Thyroid gland (tissue), 4 donors: ENCODE measurements around the gene PLIN1. TPM values are rescaled to one million over a fixed set of nuclear protein-coding genes. Genes with fewer than 3 reads are reported as not detected.

ENCODE experiments used
- DNase-seq, 2 donors: peaks; one replicate each; pipeline ENCODE4 v3.0.0-alpha.2; 2019
- H3K27ac ChIP-seq, 3 donors: fragments of 200-600 bp; sonication (generic); 1 replicate in 2 of 3; 2 replicates in 1 of 3; pipeline ENCODE4 v1.5.1; 2016 to 2019; ENCODE audit warnings: mild to moderate bottlenecking in 1 of 3, moderate library complexity in 1 of 3
- H3K27me3 ChIP-seq: fragments of 200-600 bp; sonication (generic); one replicate; pipeline ENCODE4 v1.5.1; 2019
- H3K36me3 ChIP-seq, 2 donors: fragments of 200-600 bp; sonication (generic); one replicate each; pipeline ENCODE4 v1.5.1; 2016 to 2019
- H3K4me1 ChIP-seq, 2 donors: fragments of 200-600 bp; sonication (generic); one replicate each; pipeline ENCODE4 v1.5.1; 2017 to 2019
- H3K4me3 ChIP-seq, 3 donors: fragments of 200-600 bp; sonication (generic); replicated peaks in 1 of 3; 1 replicate in 2 of 3; 2 replicates in 1 of 3; pipeline ENCODE4 v1.5.1; 2016; ENCODE audit warnings: mild to moderate bottlenecking in 1 of 3
- H3K9me3 ChIP-seq: fragments of 200-600 bp; sonication (generic); one replicate; pipeline ENCODE4 v1.5.1; 2017
- CTCF ChIP-seq, 6 experiments: fragments of 200-600 bp in 3 of 6; fragments of 450-650 bp in 3 of 6; sonication (generic) in 3 of 6; IDR thresholded peaks; one replicate each; pipeline ENCODE4 v1.5.1; 2016 to 2019; ENCODE audit warnings: antibody characterized with exemption in 6 of 6, mild to moderate bottlenecking in 2 of 6, inconsistent platforms in 1 of 6, moderate library complexity in 1 of 6
- POLR2A ChIP-seq, 2 donors: fragments of 450-650 bp; IDR thresholded peaks; one replicate each; pipeline ENCODE4 v1.6.1; 2017; ENCODE audit warnings: antibody characterized with exemption in 2 of 2, mild to moderate bottlenecking in 2 of 2, moderate library complexity in 1 of 2
- WGBS, 2 donors: methylation state at CpG; one replicate each; pipeline ENCODE4 v1.1.5; 2017; 5-methylcytosine and 5-hydroxymethylcytosine counted together
- intact Hi-C: fragments of 100-400 bp; cut with DNase I; formaldehyde crosslinking; loops from one replicate; pipeline ENCODE4 v1.15.1; 2023
- total RNA-seq, 4 donors: library from RNA; depleted of rRNA; stranded (reverse); fragments of >200 nt; gene quantifications; one replicate each; pipeline ENCODE4 v1.2.3, GENCODE V29; 2016

PLIN1 gene
- total RNA-seq, 4 donors from 2014 or later, result 3.3 to 9.9 (median 6.0) TPM

DNA sequence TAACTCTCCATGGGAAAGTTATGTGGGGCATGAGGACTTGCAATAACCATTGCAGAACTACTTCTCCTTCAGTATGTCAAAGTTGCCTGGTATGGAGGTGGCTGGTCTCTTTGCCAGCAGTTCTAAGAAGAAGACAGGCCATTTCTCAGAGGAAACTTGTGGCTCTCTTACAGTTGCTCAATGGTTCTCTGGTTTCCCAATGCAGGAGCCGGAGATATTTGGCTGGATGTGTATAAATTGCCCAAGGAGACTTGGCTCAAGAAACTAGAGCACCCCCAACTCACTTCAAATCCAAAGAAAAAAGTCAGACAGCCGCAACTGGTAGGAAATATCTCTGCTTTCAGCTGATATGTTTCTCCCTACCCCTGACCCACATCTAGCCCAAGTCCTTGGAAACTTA, 35.6 kb upstream of the PLIN1 start:
- Histone ChIP-seq H3K9me3 (no peaks in the 10 kb centered on the region), H3K27ac (no peak overlapping the region), H3K4me3 (no peak overlapping the region), H3K4me1 (peaks cover 0 to 3% of the 10 kb centered on the region in 2 donors), H3K27me3 (no peaks in the 10 kb centered on the region), H3K36me3 (no peaks in the 10 kb centered on the region)
- WGBS, 2 donors, result 78 to 88% methylated on average over 2 of the region's 2 CpGs
- DNase-seq, result no peak
- intact Hi-C loops, result no loop called here
- TF ChIP-seq POLR2A (IDR thresholded peaks at IDR 0.05), result no peak

- H3K36me3 ChIP-seq, result no peaks in the 10 kb centered on the region
- no peak overlapping the region for H3K27ac ChIP-seq
- DNase-seq, result no peak
- no peaks in the 10 kb centered on the region for H3K9me3 ChIP-seq
- TF ChIP-seq CTCF (IDR thresholded peaks at IDR 0.05), result no peak
- no peak for TF ChIP-seq POLR2A (IDR thresholded peaks at IDR 0.05)
- intact Hi-C loops, result no loop called here
- no peaks in the 10 kb centered on the region for H3K27me3 ChIP-seq
- no peaks in the 10 kb centered on the region for H3K4me1 ChIP-seq
- 82 to 83% methylated on average over 1 of the region's 1 CpG for WGBS, 2 donors
- no peak overlapping the region for H3K4me3 ChIP-seq
Observed at GRCh38 chr15:89707577-89707976, 28.4 kb upstream of the PLIN1 start.

DNA sequence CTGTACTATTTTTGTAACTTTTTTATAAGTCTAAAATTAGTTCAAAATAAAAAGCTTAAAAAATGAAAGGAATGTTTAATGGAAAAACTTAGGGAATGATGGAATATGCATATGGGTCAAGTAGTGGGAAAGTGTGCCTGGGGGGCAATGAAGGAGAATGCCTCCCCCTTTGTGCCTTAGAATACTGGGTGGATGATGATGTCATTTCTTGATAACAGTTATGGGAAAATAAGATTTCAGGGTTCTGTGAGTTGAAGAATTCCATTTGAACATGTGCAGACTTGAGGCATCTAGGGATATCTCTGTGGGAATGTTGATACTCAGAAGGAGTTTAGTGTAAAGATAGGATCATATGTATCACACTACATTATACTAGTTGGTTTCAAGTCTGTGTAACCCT, 25.2 kb upstream of the PLIN1 start:
- no peaks in the 10 kb centered on the region for H3K4me1 ChIP-seq
- H3K27ac ChIP-seq, result no peak overlapping the region
- intact Hi-C loops, result no loop called here
- no peak overlapping the region for H3K4me3 ChIP-seq
- H3K36me3 ChIP-seq, result no peaks in the 10 kb centered on the region
- no peak for TF ChIP-seq POLR2A (IDR thresholded peaks at IDR 0.05)
- no peak for TF ChIP-seq CTCF (IDR thresholded peaks at IDR 0.05)
- H3K9me3 ChIP-seq, result no peaks in the 10 kb centered on the region
- no peaks in the 10 kb centered on the region for H3K27me3 ChIP-seq
- no peak for DNase-seq

DNA sequence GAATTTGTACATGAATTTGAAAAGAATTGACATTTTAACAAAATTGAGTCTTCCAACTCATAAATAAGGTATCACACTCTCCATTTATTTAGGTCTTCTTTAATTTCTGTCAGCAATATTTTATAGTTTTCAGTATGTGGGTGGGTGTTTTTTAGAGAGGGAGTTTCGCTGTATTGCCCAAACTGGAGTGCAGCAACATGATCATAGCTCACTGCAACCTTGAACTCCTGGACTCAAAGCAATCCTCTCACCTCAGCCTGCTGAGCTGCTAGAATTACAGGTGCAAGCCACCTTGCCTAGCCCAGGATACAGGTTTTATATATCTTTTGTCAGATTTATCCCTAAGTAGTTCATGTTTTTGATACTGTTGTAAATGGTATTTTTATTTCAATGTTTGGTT, 16.0 kb upstream of the PLIN1 start:
- TF ChIP-seq POLR2A (IDR thresholded peaks at IDR 0.05) (no peak), CTCF (IDR thresholded peaks at IDR 0.05) (no peak)
- Histone ChIP-seq H3K36me3 (no peaks in the 10 kb centered on the region), H3K9me3 (no peaks in the 10 kb centered on the region), H3K27me3 (no peaks in the 10 kb centered on the region), H3K27ac (no peak overlapping the region), H3K4me1 (peaks cover 0 to 4% of the 10 kb centered on the region in 2 donors), H3K4me3 (no peak overlapping the region)
- WGBS, 2 donors, result 87 to 94% methylated on average over 1 of the region's 1 CpG
- intact Hi-C loops, result no loop called here
- DNase-seq, result no peak

DNA sequence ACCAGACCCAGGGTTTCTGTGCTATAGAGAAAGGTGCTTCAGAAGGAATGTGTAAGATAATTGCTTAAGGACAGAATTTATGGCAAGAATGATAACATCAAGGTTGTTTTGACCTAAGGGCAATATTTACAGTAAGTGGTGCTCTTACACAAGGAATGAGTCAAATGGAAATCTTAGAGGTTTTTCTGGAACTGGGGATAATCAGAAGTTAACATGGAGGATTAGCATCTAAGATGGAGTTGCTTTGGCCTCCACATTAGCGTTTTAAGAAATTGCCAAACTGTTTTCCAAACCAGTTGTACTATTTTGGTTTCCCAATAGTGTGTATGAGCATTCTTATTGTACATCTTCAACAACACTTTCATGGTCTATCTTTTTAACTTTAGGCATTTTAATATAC, 14.5 kb upstream of the PLIN1 start:
- H3K9me3 ChIP-seq, result no peaks in the 10 kb centered on the region
- no peak overlapping the region for H3K27ac ChIP-seq
- WGBS, 2 donors, result 86 to 95% methylated on average over 1 of the region's 1 CpG
- DNase-seq, result no peak
- no peak overlapping the region for H3K4me3 ChIP-seq
- intact Hi-C loops, result no loop called here
- peaks cover 9 to 13% of the 10 kb centered on the region in 2 donors for H3K4me1 ChIP-seq
- no peak for TF ChIP-seq CTCF (IDR thresholded peaks at IDR 0.05)
- TF ChIP-seq POLR2A (IDR thresholded peaks at IDR 0.05), result no peak
- H3K27me3 ChIP-seq, result no peaks in the 10 kb centered on the region
- H3K36me3 ChIP-seq, result no peaks in the 10 kb centered on the region

- no peaks in the 10 kb centered on the region for H3K36me3 ChIP-seq
- TF ChIP-seq POLR2A (IDR thresholded peaks at IDR 0.05), result no peak
- TF ChIP-seq CTCF (IDR thresholded peaks at IDR 0.05), result no peak
- H3K27ac ChIP-seq, result no peak overlapping the region
- H3K4me3 ChIP-seq, result no peak overlapping the region
- intact Hi-C loops, result no loop called here
- H3K9me3 ChIP-seq, result no peaks in the 10 kb centered on the region
- H3K4me1 ChIP-seq, result peaks cover 14 to 15% of the 10 kb centered on the region in 2 donors
- WGBS, 2 donors, result 41 to 88% methylated on average over 2 of the region's 2 CpGs
- H3K27me3 ChIP-seq, result no peaks in the 10 kb centered on the region
- DNase-seq, result no peak
Observed at GRCh38 chr15:89693091-89693490, 13.9 kb upstream of the PLIN1 start.
